Calu3 (cell line): ENCODE results near the gene SLC37A2. TPM values are rescaled to one million over a fixed set of nuclear protein-coding genes. Genes with fewer than 3 reads are reported as not detected.
"Not testable (repeated sequence)": the region's sequence is repeated elsewhere in the genome, so short reads cannot be mapped to it uniquely, and the experiment has no call there.

Experiments
- BruUV-seq: library from RNA; stranded (reverse); fragments of 400-500 nt; replicated peaks from 2 replicates; lab custom pipeline; 2021; lab: Mats Ljungman, UMichigan
- CTCF ChIA-PET: fragments of 300-600 bp; sonication (Branson Sonifier 250); formaldehyde crosslinking; loops from one replicate; lab custom pipeline; 2022; ENCODE audit warnings: antibody characterized with exemption; lab: Charles Lee
- DNase-seq: peaks from one replicate; pipeline ENCODE4 v3.0.0; 2022
- H3K27ac Mint-ChIP-seq: one replicate; pipeline ENCODE4 v1.8.0; 2022; ENCODE audit warnings: mixed read lengths; ENCODE audit not compliant: unreplicated experiment
- H3K27me3 Mint-ChIP-seq: one replicate; pipeline ENCODE4 v1.8.0; 2022; ENCODE audit warnings: mixed read lengths; ENCODE audit not compliant: unreplicated experiment
- H3K36me3 Mint-ChIP-seq: one replicate; pipeline ENCODE4 v1.8.0; 2022; ENCODE audit warnings: mild to moderate bottlenecking, moderate library complexity, mixed read lengths; ENCODE audit not compliant: insufficient read depth, unreplicated experiment
- H3K4me1 Mint-ChIP-seq: one replicate; pipeline ENCODE4 v1.8.0; 2022; ENCODE audit warnings: mild to moderate bottlenecking, low read depth, mixed read lengths; ENCODE audit not compliant: unreplicated experiment
- H3K4me3 Mint-ChIP-seq: one replicate; pipeline ENCODE4 v1.8.0; 2022; ENCODE audit warnings: mild to moderate bottlenecking, low read depth, moderate library complexity, mixed read lengths; ENCODE audit not compliant: unreplicated experiment
- H3K9me3 Mint-ChIP-seq: one replicate; pipeline ENCODE4 v1.8.0; 2022; ENCODE audit warnings: low read depth, mixed read lengths; ENCODE audit not compliant: unreplicated experiment
- CTCF ChIP-seq: fragments of 200-600 bp; IDR thresholded peaks from one replicate; pipeline ENCODE4 v1.8.0; 2022; ENCODE audit warnings: antibody characterized with exemption; ENCODE audit not compliant: unreplicated experiment
- intact Hi-C: fragments of 100-400 bp; cut with micrococcal nuclease; formaldehyde crosslinking; loops from one replicate; pipeline ENCODE4 v1.10.0; 2022; ENCODE audit not compliant: unreplicated experiment
- total RNA-seq: library from RNA; stranded (reverse); gene quantifications from 2 replicates; pipeline ENCODE4 v1.2.3, GENCODE V29; 2022

The SLC37A2 gene
- total RNA-seq, 1 experiment from 2014 or later = 2.5 TPM

- H3K4me1 Mint-ChIP-seq = no peaks in the 10 kb centered on the region
- H3K36me3 Mint-ChIP-seq = no peaks in the 10 kb centered on the region
- no peaks in the 10 kb centered on the region for H3K9me3 Mint-ChIP-seq
- CTCF ChIA-PET = no interaction called here
- H3K4me3 Mint-ChIP-seq = no peak overlapping the region
- H3K27ac Mint-ChIP-seq = no peak overlapping the region
- intact Hi-C loops = no loop called here
- no peak for TF ChIP-seq CTCF
- H3K27me3 Mint-ChIP-seq = no peaks in the 10 kb centered on the region
- DNase-seq = no peak
- BruUV-seq = no TSS peak
Observed at GRCh38 chr11:125025968-125026367, 37.1 kb upstream of the SLC37A2 start.

- BruUV-seq, H3K36me3 Mint-ChIP-seq, H3K4me1 Mint-ChIP-seq, H3K27me3 Mint-ChIP-seq, intact Hi-C loops, H3K4me3 Mint-ChIP-seq, DNase-seq, H3K9me3 Mint-ChIP-seq, H3K27ac Mint-ChIP-seq, CTCF ChIA-PET: not testable (repeated sequence)
Observed at GRCh38 chr11:125029431-125029830, 33.7 kb upstream of the SLC37A2 start.

- TF ChIP-seq CTCF = no peak
- H3K4me3 Mint-ChIP-seq = no peak overlapping the region
- no peak for DNase-seq
- H3K4me1 Mint-ChIP-seq = peaks cover 8% of the 10 kb centered on the region
- H3K27me3 Mint-ChIP-seq = no peaks in the 10 kb centered on the region
- no peaks in the 10 kb centered on the region for H3K36me3 Mint-ChIP-seq
- H3K27ac Mint-ChIP-seq = no peak overlapping the region
- CTCF ChIA-PET = no interaction called here
- H3K9me3 Mint-ChIP-seq = peaks cover 5% of the 10 kb centered on the region
- intact Hi-C loops = no loop called here
- BruUV-seq = no TSS peak
Observed at GRCh38 chr11:125036933-125037332, 26.2 kb upstream of the SLC37A2 start.

GRCh38 chr11:125049164-125049792 lies 13.8 kb upstream of the SLC37A2 start:
- Mint-ChIP-seq H3K27me3 (no peaks in the 10 kb centered on the region), H3K4me1 (peaks cover 3% of the 10 kb centered on the region), H3K27ac (no peak overlapping the region), H3K9me3 (no peaks in the 10 kb centered on the region), H3K4me3 (no peak overlapping the region), H3K36me3 (no peaks in the 10 kb centered on the region)
- no peak for DNase-seq
- TF ChIP-seq CTCF = no peak
- no TSS peak for BruUV-seq
- CTCF ChIA-PET = no interaction called here
- intact Hi-C loops = no loop called here

- no TSS peak for BruUV-seq
- H3K9me3 Mint-ChIP-seq = no peaks in the 10 kb centered on the region
Observed at GRCh38 chr11:125052047-125052446, 11.1 kb upstream of the SLC37A2 start.

More at GRCh38 chr11:125052047-125052446, 11.1 kb upstream of the SLC37A2 start:
- no peak for DNase-seq
- intact Hi-C loops = no loop called here
- H3K36me3 Mint-ChIP-seq = no peaks in the 10 kb centered on the region
- no peak for TF ChIP-seq CTCF
- H3K27me3 Mint-ChIP-seq = no peaks in the 10 kb centered on the region
- no peak overlapping the region for H3K27ac Mint-ChIP-seq
- H3K4me3 Mint-ChIP-seq = no peak overlapping the region
- CTCF ChIA-PET = no interaction called here
- peaks cover 23% of the 10 kb centered on the region for H3K4me1 Mint-ChIP-seq
